Activated CD8-positive, alpha-beta memory T cell treated with anti-CD3 and anti-CD28 coated beads, Interleukin-2, amount 50 U/mL, for 24 hours (primary cell): Measurements from ENCODE around the gene DGKK.
"Not testable (repeated sequence)": the region's sequence is repeated elsewhere in the genome, so short reads cannot be mapped to it uniquely, and the experiment has no call there.

ENCODE experiments used
- DNase-seq: peaks from one replicate; pipeline ENCODE4 v3.0.0-alpha.2; 2020; ENCODE audit errors: extremely low read depth

Gene DGKK

DNA sequence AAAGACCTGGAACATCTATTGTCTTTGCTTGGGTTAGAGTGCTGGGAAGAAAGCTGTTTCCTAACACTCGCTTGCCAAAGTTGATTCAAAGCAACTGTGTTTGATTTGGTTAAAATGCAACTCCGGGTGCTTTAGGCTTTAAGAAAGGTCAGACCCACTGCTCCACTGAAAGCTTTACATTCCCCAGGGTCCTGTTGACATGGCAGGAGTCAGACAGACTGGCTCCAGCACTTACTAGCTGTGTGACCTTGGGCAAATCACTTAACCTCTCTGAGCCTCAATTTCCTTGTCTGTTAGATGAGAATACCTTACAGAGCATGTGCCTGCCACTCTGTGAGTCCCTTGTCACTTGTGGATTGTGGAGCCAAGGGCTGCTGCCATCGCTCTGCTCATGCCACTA is 39.0 kb downstream of the DGKK start:
- DNase-seq: no peak

GRCh38 chrX:50430917-50431575 is 39.6 kb downstream of the DGKK start:
- no peak for DNase-seq

DNA sequence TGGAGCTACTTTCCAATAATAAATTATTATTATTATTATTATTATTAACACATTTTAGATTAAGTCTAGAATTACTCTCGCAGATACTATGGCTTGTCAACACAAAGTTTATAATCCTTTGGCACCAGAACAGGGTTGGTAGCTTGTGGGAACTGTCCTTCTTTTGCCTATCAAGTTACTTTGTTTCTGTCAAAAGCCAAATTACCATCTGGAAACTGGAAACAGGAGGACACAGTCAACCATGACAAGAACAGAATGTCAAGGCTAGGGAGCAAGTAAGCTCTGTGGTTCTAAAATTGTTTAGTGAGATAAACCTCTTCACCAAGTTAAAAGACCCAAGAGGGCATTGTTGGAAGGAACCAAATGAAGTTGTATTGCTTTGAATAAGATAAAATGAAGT is 42.5 kb downstream of the DGKK start:
- DNase-seq: no peak

DNA sequence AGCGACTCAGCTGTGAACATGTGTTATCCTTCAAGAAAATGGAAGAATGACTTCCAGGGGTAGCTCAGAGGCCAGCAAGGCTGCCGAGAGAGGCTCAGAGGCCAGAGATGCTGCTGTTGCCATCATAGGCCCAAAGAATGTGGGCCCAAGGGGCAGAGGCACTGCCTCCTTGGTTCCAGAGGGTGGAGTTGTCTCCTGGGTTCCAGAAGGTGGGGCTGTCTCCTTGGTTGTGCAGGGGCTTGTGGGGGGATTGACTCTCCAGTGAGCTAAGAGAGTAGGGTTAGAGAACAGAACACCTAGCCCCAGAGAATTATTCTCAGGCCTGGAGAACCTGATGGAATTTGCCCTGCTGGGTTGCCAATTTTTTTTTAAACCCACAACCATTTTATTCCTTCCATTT is 62.6 kb downstream of the DGKK start:
- DNase-seq: no peak

- DNase-seq: no peak
Observed at GRCh38 chrX:50403903-50404302, 66.7 kb downstream of the DGKK start.

GRCh38 chrX:50402886-50403285 is 67.7 kb downstream of the DGKK start:
- DNase-seq: no peak

- no peak for DNase-seq
Observed at GRCh38 chrX:50393902-50394301, 76.7 kb downstream of the DGKK start.

GRCh38 chrX:50386520-50386919 is 84.1 kb downstream of the DGKK start:
- no peak for DNase-seq

DNA sequence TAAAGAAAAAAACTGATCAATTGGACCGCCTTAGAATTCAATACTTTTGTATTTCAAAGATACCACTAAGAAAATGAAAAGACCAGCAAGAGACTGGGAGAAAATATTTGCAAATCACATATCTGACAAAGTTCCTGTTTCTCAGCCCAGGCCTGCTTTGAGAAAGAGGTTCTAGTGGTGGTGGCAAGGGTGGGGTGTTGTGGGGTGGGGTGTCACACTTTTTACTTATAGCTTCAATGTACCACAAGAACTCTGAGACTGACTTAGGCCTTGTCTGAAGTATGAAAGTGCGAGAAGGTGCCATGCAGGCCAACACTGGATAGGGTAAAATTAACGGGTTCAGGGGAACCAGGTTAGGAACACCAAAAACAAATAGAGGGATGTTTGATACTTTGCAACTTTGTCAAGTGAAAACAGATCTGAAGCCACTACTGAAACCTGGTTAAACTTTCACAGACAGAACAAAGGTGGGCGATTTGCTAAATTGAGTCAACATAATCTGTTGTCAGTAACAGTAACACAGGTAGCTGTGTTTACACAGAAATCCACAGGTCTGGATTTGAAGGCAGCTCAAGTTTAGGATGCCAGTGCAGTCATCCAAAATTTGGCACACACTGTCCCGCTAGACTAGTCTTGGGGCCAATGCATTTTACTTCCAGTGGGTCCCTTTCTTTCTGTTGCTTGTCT is 88.8 kb downstream of the DGKK start:
- DNase-seq: no peak

DNA sequence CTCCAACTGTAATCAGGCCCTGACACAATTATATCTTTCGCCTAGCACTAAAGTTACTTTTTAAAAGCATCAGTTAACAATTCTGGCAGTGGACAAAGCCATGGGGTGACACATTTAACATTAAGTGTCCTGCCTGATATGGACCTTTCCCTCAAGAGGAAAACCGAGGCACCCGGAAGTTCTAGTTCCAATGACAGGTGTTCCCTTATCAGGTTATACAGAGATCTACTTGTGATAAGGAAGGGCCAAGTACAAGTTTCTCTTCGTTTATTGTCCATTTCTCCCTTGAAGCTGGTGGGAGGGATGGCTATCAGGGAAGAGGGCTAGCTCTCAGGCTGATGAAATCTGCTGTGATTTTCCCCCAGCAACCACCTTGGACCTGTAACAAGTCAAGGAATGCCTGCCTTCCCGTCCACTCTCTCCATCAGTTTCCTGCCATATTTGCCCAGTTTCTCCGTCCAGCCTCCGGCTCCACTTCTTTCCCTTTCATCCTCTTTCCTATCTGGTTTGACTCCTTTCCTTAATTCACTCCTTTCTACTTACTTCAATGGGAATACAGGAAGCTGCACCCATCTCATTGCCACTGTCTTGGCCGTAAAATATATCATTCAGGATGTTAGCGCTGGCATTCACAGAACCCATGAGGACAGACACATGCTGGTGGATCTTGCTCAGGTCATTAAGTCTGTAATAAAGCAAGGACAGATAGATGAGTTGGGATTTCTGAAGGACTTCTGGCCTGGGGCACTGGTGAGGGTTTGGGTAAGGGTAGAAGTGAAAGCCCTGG is 95.0 kb downstream of the DGKK start:
- no peak for DNase-seq

DNA sequence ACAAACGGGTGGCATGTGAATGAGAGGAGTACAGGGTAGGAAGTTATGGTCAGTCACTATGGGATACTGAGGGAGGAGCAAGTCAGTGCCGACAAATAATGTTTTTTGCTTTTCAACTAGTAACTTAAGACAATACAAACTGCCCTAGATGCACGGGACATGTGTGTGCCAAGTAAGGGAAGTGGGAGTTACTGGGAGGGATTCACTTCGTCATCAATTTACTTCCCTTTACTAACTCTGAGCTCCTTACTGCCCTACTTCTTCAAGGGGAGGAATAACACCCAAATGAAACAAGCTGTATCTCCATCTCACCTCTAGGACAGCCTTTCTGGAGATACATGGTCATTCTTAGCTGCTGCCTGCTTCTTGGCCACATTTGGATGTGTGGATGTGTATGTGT is 97.7 kb downstream of the DGKK start:
- no peak for DNase-seq

DNA sequence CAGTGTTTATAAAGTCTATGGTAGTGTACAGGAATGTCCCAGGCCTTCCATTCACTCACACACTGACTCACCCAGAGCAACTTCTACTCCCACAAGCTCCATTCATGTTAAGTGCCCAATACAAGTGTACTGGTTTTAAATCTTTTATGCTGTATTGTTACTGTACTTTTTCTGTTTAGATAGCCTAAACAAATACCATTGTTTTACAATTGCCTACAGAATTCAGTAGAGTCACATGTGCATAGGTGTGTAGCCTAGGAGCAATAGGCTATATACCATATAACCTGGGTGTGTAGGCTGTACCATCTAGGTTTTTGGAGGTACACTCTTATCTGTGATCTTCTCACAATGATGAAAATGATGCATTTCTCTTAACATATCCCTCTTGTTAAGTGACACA is 126.7 kb downstream of the DGKK start:
- no peak for DNase-seq

DNA sequence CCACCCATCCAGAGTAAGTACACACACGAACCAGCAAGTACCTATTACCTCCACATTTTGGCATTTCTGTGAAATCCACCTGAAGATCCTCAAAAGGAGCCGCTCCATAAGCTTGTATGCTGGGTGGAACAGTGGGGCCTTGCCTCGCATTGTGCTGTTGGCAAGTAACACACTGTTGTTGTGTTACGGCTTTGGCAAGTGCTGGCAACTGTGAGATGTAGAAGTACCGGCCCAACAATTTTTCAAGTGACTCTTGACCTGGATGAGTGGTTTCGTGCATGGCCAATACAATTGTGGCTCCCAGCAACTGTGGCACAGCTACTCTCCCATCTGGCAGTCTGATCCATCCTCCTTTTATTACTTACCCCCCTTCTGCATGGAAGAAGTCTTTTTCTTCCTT is 137.3 kb downstream of the DGKK start:
- DNase-seq: no peak

DNA sequence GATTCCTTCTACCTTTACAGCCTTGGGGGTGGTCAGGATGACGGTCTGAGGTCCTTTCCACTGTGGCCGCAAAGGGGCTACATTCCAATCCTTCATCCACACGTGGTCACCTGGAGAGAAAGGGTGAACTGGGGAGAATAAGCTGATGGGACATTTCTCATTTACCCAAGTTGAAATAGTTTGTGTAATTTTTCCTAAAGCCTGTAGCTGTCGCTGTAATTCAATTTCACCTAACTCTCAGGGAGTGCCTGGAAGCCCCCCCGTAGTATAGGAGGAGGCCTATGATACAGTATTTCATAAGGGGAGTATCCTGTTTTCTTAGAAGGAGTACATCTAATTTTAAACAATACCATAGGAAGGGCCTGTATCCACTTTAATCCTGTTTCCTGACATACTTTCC is 138.0 kb downstream of the DGKK start:
- not testable (repeated sequence) for DNase-seq

- no peak for DNase-seq
Observed at GRCh38 chrX:50327235-50327634, 143.4 kb downstream of the DGKK start.
